ENCODE data around the gene PEX1.
A peak's percentile ranks its signal among the peaks of the same experiment; 100 is the strongest.

Gene PEX1

DNA sequence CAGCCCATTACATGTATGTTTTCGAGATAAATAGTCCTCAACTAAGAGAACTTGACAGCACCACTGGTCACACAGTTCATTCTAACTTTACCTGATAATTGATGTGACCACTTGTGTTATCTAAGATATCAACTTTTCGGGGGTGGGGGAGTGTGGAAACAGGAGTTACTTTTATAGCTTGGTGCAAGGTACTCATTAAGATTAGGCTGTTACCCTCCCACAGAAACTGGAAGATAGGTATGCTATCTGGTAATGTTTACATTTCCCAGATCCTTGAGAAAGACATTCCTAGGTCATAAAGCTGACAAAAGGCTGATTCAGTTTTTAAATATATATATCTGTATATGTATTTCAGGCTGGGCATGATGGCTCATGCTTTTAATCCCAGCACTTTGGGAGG is 61.6 kb downstream of the PEX1 start:
- H3K4me2 ChIP-seq (ENCODE audit: low read length, poor library complexity, severe bottlenecking), result no peak overlapping the region
- H3K18ac ChIP-seq (ENCODE audit: low read depth in 1 of 2, low read length in 2 of 2), result no peak overlapping the region
- H2BK12ac ChIP-seq (ENCODE audit: low read length in 2 of 2), result no peak overlapping the region
- H3K4ac ChIP-seq (ENCODE audit: low read depth in 1 of 2, low read length in 2 of 2), result no peak overlapping the region
- no peak overlapping the region for H2AFZ ChIP-seq (ENCODE audit: low read depth, low read length)
- H3K23ac ChIP-seq (ENCODE audit: low read length in 2 of 2), result no peak overlapping the region
- H3K27me3 ChIP-seq (ENCODE audit: control insufficient read depth in 1 of 2, insufficient read depth in 1 of 2, low read length in 2 of 2), result no peaks in the 10 kb centered on the region
- H3K9me3 ChIP-seq (ENCODE audit: control insufficient read depth, low read length), result no peaks in the 10 kb centered on the region
- 100% methylated on average over 1 of the region's 2 CpGs for WGBS
- peaks cover 5 to 22% of the 10 kb centered on the region in 2 experiments for H3K36me3 ChIP-seq (ENCODE audit: control insufficient read depth in 1 of 2, insufficient read depth in 2 of 2, low read depth in 1 of 2, low read length in 2 of 2)
- no peak overlapping the region for H2AK5ac ChIP-seq (ENCODE audit: low read length, severe bottlenecking)
- no peaks in the 10 kb centered on the region for H3K4me1 ChIP-seq (ENCODE audit: control insufficient read depth, insufficient read depth, low read depth, low read length)
- H3K79me1 ChIP-seq (replicated peaks; ENCODE audit: low read length, poor library complexity, severe bottlenecking), result no peaks in the 10 kb centered on the region
- no peak overlapping the region for H2BK15ac ChIP-seq (ENCODE audit: low read depth, poor library complexity, severe bottlenecking)
- no peak overlapping the region for H3K14ac ChIP-seq (ENCODE audit: low read length in 2 of 2)
- DNase-seq, result no peak
- H2BK120ac ChIP-seq (ENCODE audit: low read depth, low read length), result no peak overlapping the region
- no peak overlapping the region for H3K9ac ChIP-seq (ENCODE audit: low read length)
- H3K27ac ChIP-seq (ENCODE audit: low read length, poor library complexity, severe bottlenecking), result no peak overlapping the region
- no peak overlapping the region for H4K91ac ChIP-seq (ENCODE audit: low read length)
- H3K4me3 ChIP-seq (ENCODE audit: insufficient read depth in 1 of 2, low read depth in 1 of 2, low read length in 2 of 2), result no peak overlapping the region
- no peak overlapping the region for H4K8ac ChIP-seq (ENCODE audit: low read length)
- no peak overlapping the region for H2BK5ac ChIP-seq (ENCODE audit: low read depth, low read length, poor library complexity, severe bottlenecking)

DNA sequence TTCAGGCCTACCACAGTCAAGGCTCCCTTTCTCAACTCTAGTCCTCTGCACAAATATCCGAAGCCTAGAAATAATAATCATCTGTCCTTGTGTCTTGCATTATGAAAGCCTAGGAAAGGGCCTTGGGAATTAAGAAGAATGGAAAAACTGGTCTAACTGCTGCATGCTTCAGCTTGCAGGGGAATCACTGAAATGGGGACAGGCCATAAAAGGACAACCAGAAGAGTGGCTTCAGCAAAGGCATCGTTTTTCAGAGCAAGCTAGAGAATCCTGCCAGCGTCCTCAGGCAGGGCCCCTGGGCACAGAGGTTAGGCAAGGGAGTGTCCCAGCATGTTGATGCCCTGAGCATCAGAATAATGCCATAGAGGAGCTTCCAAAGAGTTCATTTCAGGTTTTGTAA is 63.8 kb downstream of the PEX1 start:
- H2BK5ac ChIP-seq (ENCODE audit: low read depth, low read length, poor library complexity, severe bottlenecking), result no peak overlapping the region
- H4K91ac ChIP-seq (ENCODE audit: low read length), result no peak overlapping the region
- no peaks in the 10 kb centered on the region for H3K9me3 ChIP-seq (ENCODE audit: control insufficient read depth, low read length)
- no peak overlapping the region for H3K4me3 ChIP-seq (ENCODE audit: insufficient read depth in 1 of 2, low read depth in 1 of 2, low read length in 2 of 2)
- no peak overlapping the region for H2AFZ ChIP-seq (ENCODE audit: low read depth, low read length)
- H3K4me1 ChIP-seq (ENCODE audit: control insufficient read depth, insufficient read depth, low read depth, low read length), result no peaks in the 10 kb centered on the region
- no peak overlapping the region for H3K27ac ChIP-seq (ENCODE audit: low read length, poor library complexity, severe bottlenecking)
- H3K79me1 ChIP-seq (replicated peaks; ENCODE audit: low read length, poor library complexity, severe bottlenecking), result no peaks in the 10 kb centered on the region
- DNase-seq, result no peak
- no peak overlapping the region for H3K18ac ChIP-seq (ENCODE audit: low read depth in 1 of 2, low read length in 2 of 2)
- H3K27me3 ChIP-seq (ENCODE audit: control insufficient read depth in 1 of 2, insufficient read depth in 1 of 2, low read length in 2 of 2), result no peaks in the 10 kb centered on the region
- no peak overlapping the region for H3K14ac ChIP-seq (ENCODE audit: low read length in 2 of 2)
- H4K8ac ChIP-seq (ENCODE audit: low read length), result no peak overlapping the region
- H3K23ac ChIP-seq (ENCODE audit: low read length in 2 of 2), result no peak overlapping the region
- H2AK5ac ChIP-seq (ENCODE audit: low read length, severe bottlenecking), result no peak overlapping the region
- no peak overlapping the region for H2BK15ac ChIP-seq (ENCODE audit: low read depth, poor library complexity, severe bottlenecking)
- H2BK120ac ChIP-seq (ENCODE audit: low read depth, low read length), result no peak overlapping the region
- H2BK12ac ChIP-seq (ENCODE audit: low read length in 2 of 2), result no peak overlapping the region
- H3K9ac ChIP-seq (ENCODE audit: low read length), result no peak overlapping the region
- 63% methylated on average over 3 of the region's 3 CpGs for WGBS
- peaks cover 5 to 22% of the 10 kb centered on the region in 2 experiments for H3K36me3 ChIP-seq (ENCODE audit: control insufficient read depth in 1 of 2, insufficient read depth in 2 of 2, low read depth in 1 of 2, low read length in 2 of 2)
- no peak overlapping the region for H3K4me2 ChIP-seq (ENCODE audit: low read length, poor library complexity, severe bottlenecking)
- H3K4ac ChIP-seq (ENCODE audit: low read depth in 1 of 2, low read length in 2 of 2), result no peak overlapping the region

DNA sequence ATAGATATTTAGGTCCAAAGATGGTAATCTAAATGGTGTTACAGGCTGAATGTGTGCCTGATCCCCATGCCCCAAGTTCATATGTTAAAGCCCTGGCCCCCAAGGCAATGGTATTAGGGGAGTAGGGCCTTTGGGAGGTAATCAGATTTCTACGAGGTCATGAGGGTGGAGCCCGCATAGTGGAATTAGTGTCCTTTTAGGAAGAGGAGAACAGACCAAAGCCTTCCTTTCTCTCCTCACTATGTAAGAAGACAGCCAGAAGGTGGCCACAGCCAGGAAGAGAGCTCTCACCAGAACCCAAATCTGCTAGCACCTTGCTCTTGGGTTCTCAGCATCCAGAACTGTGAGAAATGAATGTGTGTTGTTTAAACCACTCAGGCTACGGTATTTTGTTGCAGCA is 65.8 kb downstream of the PEX1 start:
- H3K18ac ChIP-seq (ENCODE audit: low read depth in 1 of 2, low read length in 2 of 2), result no peak overlapping the region
- no peaks in the 10 kb centered on the region for H3K9me3 ChIP-seq (ENCODE audit: control insufficient read depth, low read length)
- H3K14ac ChIP-seq (ENCODE audit: low read length in 2 of 2), result no peak overlapping the region
- peaks cover 3 to 30% of the 10 kb centered on the region in 2 experiments for H3K36me3 ChIP-seq (ENCODE audit: control insufficient read depth in 1 of 2, insufficient read depth in 2 of 2, low read depth in 1 of 2, low read length in 2 of 2)
- no peaks in the 10 kb centered on the region for H3K79me1 ChIP-seq (replicated peaks; ENCODE audit: low read length, poor library complexity, severe bottlenecking)
- H3K4me1 ChIP-seq (ENCODE audit: control insufficient read depth, insufficient read depth, low read depth, low read length), result no peaks in the 10 kb centered on the region
- no peak overlapping the region for H3K4ac ChIP-seq (ENCODE audit: low read depth in 1 of 2, low read length in 2 of 2)
- H4K91ac ChIP-seq (ENCODE audit: low read length), result no peak overlapping the region
- WGBS, result 96% methylated on average over 2 of the region's 3 CpGs
- H3K23ac ChIP-seq (ENCODE audit: low read length in 2 of 2), result no peak overlapping the region
- H2AFZ ChIP-seq (ENCODE audit: low read depth, low read length), result no peak overlapping the region
- H4K8ac ChIP-seq (ENCODE audit: low read length), result no peak overlapping the region
- H3K4me2 ChIP-seq (ENCODE audit: low read length, poor library complexity, severe bottlenecking), result no peak overlapping the region
- H2BK12ac ChIP-seq (ENCODE audit: low read length in 2 of 2), result no peak overlapping the region
- no peak overlapping the region for H2AK5ac ChIP-seq (ENCODE audit: low read length, severe bottlenecking)
- no peak overlapping the region for H3K27ac ChIP-seq (ENCODE audit: low read length, poor library complexity, severe bottlenecking)
- H2BK15ac ChIP-seq (ENCODE audit: low read depth, poor library complexity, severe bottlenecking), result no peak overlapping the region
- DNase-seq, result no peak
- no peak overlapping the region for H2BK5ac ChIP-seq (ENCODE audit: low read depth, low read length, poor library complexity, severe bottlenecking)
- H3K4me3 ChIP-seq (ENCODE audit: insufficient read depth in 1 of 2, low read depth in 1 of 2, low read length in 2 of 2), result no peak overlapping the region
- H3K9ac ChIP-seq (ENCODE audit: low read length), result no peak overlapping the region
- H2BK120ac ChIP-seq (ENCODE audit: low read depth, low read length), result no peak overlapping the region
- no peaks in the 10 kb centered on the region for H3K27me3 ChIP-seq (ENCODE audit: control insufficient read depth in 1 of 2, insufficient read depth in 1 of 2, low read length in 2 of 2)

DNA sequence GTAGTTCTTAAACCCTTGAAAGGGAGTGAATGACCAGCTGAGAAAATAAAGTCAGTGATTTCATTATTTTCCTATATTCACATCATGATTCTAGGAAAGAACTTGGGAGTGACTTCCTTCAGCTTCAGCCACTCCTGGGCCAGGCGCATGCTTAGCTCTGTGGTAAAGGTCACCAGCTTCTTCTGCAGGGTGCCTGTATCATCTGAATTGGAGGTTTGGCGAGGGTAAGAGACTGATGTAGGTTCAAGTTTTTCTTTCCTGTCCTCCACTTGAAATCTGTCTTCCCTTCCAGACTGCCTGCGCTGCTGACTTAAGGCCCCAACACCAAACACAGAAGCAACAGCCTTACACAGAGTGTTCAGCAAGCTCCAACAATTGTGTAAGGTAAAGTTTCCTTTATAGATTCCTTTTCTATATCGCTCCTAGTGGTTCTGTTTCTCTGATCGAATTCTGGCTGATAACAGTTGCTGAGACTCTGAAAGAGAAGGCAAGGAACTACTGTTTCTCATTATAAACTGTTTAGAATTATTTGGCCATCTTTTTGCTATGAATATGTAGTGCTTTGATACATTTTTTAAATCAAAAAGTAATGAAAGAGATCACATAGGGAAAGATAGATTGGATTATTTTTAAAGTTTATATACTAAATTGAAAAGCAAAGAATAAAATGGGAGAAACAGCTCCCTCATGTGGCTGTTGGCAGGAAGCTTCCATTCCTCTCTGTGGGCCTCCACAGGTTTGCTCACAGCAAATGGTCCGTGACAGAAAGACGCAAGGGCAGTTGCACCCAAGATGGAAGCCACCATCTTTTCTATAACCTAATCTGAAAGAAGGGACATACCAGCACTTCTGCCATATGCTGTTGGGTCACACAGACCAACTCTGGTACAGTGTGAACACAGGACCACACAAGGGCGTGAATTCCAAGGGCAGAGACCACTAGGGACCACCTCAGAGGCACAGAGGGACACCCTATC is 67.0 kb downstream of the PEX1 start:
- no peak overlapping the region for H3K4me2 ChIP-seq (ENCODE audit: low read length, poor library complexity, severe bottlenecking)
- H4K8ac ChIP-seq (ENCODE audit: low read length), result no peak overlapping the region
- H3K4me3 ChIP-seq (ENCODE audit: insufficient read depth in 1 of 2, low read depth in 1 of 2, low read length in 2 of 2), result no peak overlapping the region
- H3K9ac ChIP-seq (ENCODE audit: low read length), result peak overlapping the region; percentile 61
- H3K14ac ChIP-seq (ENCODE audit: low read length in 2 of 2), result no peak overlapping the region
- no peaks in the 10 kb centered on the region for H3K27me3 ChIP-seq (ENCODE audit: control insufficient read depth in 1 of 2, insufficient read depth in 1 of 2, low read length in 2 of 2)
- H4K91ac ChIP-seq (ENCODE audit: low read length), result no peak overlapping the region
- H3K36me3 ChIP-seq (ENCODE audit: control insufficient read depth in 1 of 2, insufficient read depth in 2 of 2, low read depth in 1 of 2, low read length in 2 of 2), result peaks cover 11 to 34% of the 10 kb centered on the region in 2 experiments
- H2BK12ac ChIP-seq (ENCODE audit: low read length in 2 of 2), result no peak overlapping the region
- no peaks in the 10 kb centered on the region for H3K4me1 ChIP-seq (ENCODE audit: control insufficient read depth, insufficient read depth, low read depth, low read length)
- no peak overlapping the region for H3K4ac ChIP-seq (ENCODE audit: low read depth in 1 of 2, low read length in 2 of 2)
- H3K27ac ChIP-seq (ENCODE audit: low read length, poor library complexity, severe bottlenecking), result peak overlapping the region; percentile 23
- no peak overlapping the region for H3K23ac ChIP-seq (ENCODE audit: low read length in 2 of 2)
- H2BK15ac ChIP-seq (ENCODE audit: low read depth, poor library complexity, severe bottlenecking), result no peak overlapping the region
- H2BK120ac ChIP-seq (ENCODE audit: low read depth, low read length), result no peak overlapping the region
- no peak overlapping the region for H2AK5ac ChIP-seq (ENCODE audit: low read length, severe bottlenecking)
- H3K79me1 ChIP-seq (replicated peaks; ENCODE audit: low read length, poor library complexity, severe bottlenecking), result no peaks in the 10 kb centered on the region
- WGBS, result 72% methylated on average over 6 of the region's 8 CpGs
- peak; percentile 51 for DNase-seq
- H3K18ac ChIP-seq (ENCODE audit: low read depth in 1 of 2, low read length in 2 of 2), result no peak overlapping the region
- no peak overlapping the region for H2BK5ac ChIP-seq (ENCODE audit: low read depth, low read length, poor library complexity, severe bottlenecking)
- H3K9me3 ChIP-seq (ENCODE audit: control insufficient read depth, low read length), result no peaks in the 10 kb centered on the region
- peak overlapping the region; percentile 46 for H2AFZ ChIP-seq (ENCODE audit: low read depth, low read length)

Data from mesenchymal stem cell (in vitro differentiated cells and primary cell).